ENCODE results near the gene RUVBL2.
"Not testable (repeated sequence)": the region's sequence is repeated elsewhere in the genome, so short reads cannot be mapped to it uniquely, and the experiment has no call there.

Gene RUVBL2

GRCh38 chr19:49036815-49037214 lies 43.1 kb downstream of the RUVBL2 start, which contains the start of gene CGB1:
CGB1 (minus strand) TSS chr19:49036895; CDS start chr19:49036711, 184 bp downstream.
- H3K9me3 ChIP-seq (ENCODE audit: control insufficient read depth in 2 of 2, low read length in 2 of 2); H3K27me3 ChIP-seq (ENCODE audit: control insufficient read depth in 1 of 2, insufficient read depth in 2 of 2, low read length in 2 of 2); H3K4me3 ChIP-seq (ENCODE audit: low read length in 2 of 2); H3K36me3 ChIP-seq (ENCODE audit: control insufficient read depth in 2 of 2, insufficient read depth in 2 of 2, low read length in 2 of 2); H3K27ac ChIP-seq (ENCODE audit: low read length); H3K9ac ChIP-seq (ENCODE audit: low read length in 2 of 2); H3K4me1 ChIP-seq (ENCODE audit: control insufficient read depth, insufficient read depth, low read length): not testable (repeated sequence)

- not testable (repeated sequence) for H3K9ac ChIP-seq (ENCODE audit: low read length in 2 of 2); H3K9me3 ChIP-seq (ENCODE audit: control insufficient read depth in 2 of 2, low read length in 2 of 2); H3K36me3 ChIP-seq (ENCODE audit: control insufficient read depth in 2 of 2, insufficient read depth in 2 of 2, low read length in 2 of 2); H3K4me1 ChIP-seq (ENCODE audit: control insufficient read depth, insufficient read depth, low read length); H3K27me3 ChIP-seq (ENCODE audit: control insufficient read depth in 1 of 2, insufficient read depth in 2 of 2, low read length in 2 of 2); H3K4me3 ChIP-seq (ENCODE audit: low read length in 2 of 2); H3K27ac ChIP-seq (ENCODE audit: low read length)
These were observed 44.4 kb downstream of the RUVBL2 start for GRCh38 chr19:49038111-49038510.

- not testable (repeated sequence) for H3K36me3 ChIP-seq (ENCODE audit: control insufficient read depth in 2 of 2, insufficient read depth in 2 of 2, low read length in 2 of 2); H3K9ac ChIP-seq (ENCODE audit: low read length in 2 of 2); H3K4me1 ChIP-seq (ENCODE audit: control insufficient read depth, insufficient read depth, low read length); H3K4me3 ChIP-seq (ENCODE audit: low read length in 2 of 2); H3K9me3 ChIP-seq (ENCODE audit: control insufficient read depth in 2 of 2, low read length in 2 of 2); H3K27ac ChIP-seq (ENCODE audit: low read length); H3K27me3 ChIP-seq (ENCODE audit: control insufficient read depth in 1 of 2, insufficient read depth in 2 of 2, low read length in 2 of 2)
These were observed 45.0 kb downstream of the RUVBL2 start for GRCh38 chr19:49038557-49039276.

GRCh38 chr19:49039736-49040135 lies 46.0 kb downstream of the RUVBL2 start:
- not testable (repeated sequence) for H3K4me3 ChIP-seq (ENCODE audit: low read length in 2 of 2); H3K36me3 ChIP-seq (ENCODE audit: control insufficient read depth in 2 of 2, insufficient read depth in 2 of 2, low read length in 2 of 2); H3K27ac ChIP-seq (ENCODE audit: low read length); H3K4me1 ChIP-seq (ENCODE audit: control insufficient read depth, insufficient read depth, low read length); H3K9ac ChIP-seq (ENCODE audit: low read length in 2 of 2); H3K9me3 ChIP-seq (ENCODE audit: control insufficient read depth in 2 of 2, low read length in 2 of 2); H3K27me3 ChIP-seq (ENCODE audit: control insufficient read depth in 1 of 2, insufficient read depth in 2 of 2, low read length in 2 of 2)

GRCh38 chr19:49042177-49042576 lies 48.5 kb downstream of the RUVBL2 start:
- no peak overlapping the region for H3K4me3 ChIP-seq (ENCODE audit: low read length in 2 of 2)
- H3K36me3 ChIP-seq (ENCODE audit: control insufficient read depth in 2 of 2, insufficient read depth in 2 of 2, low read length in 2 of 2), result no peaks in the 10 kb centered on the region
- H3K27me3 ChIP-seq (ENCODE audit: control insufficient read depth in 1 of 2, insufficient read depth in 2 of 2, low read length in 2 of 2), result no peaks in the 10 kb centered on the region
- no peaks in the 10 kb centered on the region for H3K4me1 ChIP-seq (ENCODE audit: control insufficient read depth, insufficient read depth, low read length)
- no peak overlapping the region for H3K9ac ChIP-seq (ENCODE audit: low read length in 2 of 2)
- H3K9me3 ChIP-seq (ENCODE audit: control insufficient read depth in 2 of 2, low read length in 2 of 2), result no peaks in the 10 kb centered on the region
- H3K27ac ChIP-seq (ENCODE audit: low read length), result no peak overlapping the region

- H3K27me3 ChIP-seq (ENCODE audit: control insufficient read depth in 1 of 2, insufficient read depth in 2 of 2, low read length in 2 of 2); H3K36me3 ChIP-seq (ENCODE audit: control insufficient read depth in 2 of 2, insufficient read depth in 2 of 2, low read length in 2 of 2); H3K4me3 ChIP-seq (ENCODE audit: low read length in 2 of 2); H3K9me3 ChIP-seq (ENCODE audit: control insufficient read depth in 2 of 2, low read length in 2 of 2); H3K4me1 ChIP-seq (ENCODE audit: control insufficient read depth, insufficient read depth, low read length); H3K27ac ChIP-seq (ENCODE audit: low read length); H3K9ac ChIP-seq (ENCODE audit: low read length in 2 of 2): not testable (repeated sequence)
These were observed 49.0 kb downstream of the RUVBL2 start for GRCh38 chr19:49042666-49043065.

- not testable (repeated sequence) for H3K4me1 ChIP-seq (ENCODE audit: control insufficient read depth, insufficient read depth, low read length); H3K36me3 ChIP-seq (ENCODE audit: control insufficient read depth in 2 of 2, insufficient read depth in 2 of 2, low read length in 2 of 2); H3K9me3 ChIP-seq (ENCODE audit: control insufficient read depth in 2 of 2, low read length in 2 of 2); H3K27me3 ChIP-seq (ENCODE audit: control insufficient read depth in 1 of 2, insufficient read depth in 2 of 2, low read length in 2 of 2); H3K4me3 ChIP-seq (ENCODE audit: low read length in 2 of 2); H3K27ac ChIP-seq (ENCODE audit: low read length); H3K9ac ChIP-seq (ENCODE audit: low read length in 2 of 2)
These were observed 49.9 kb downstream of the RUVBL2 start, which contains the start of gene CGB5 for GRCh38 chr19:49043548-49043947. CGB5 (plus strand) TSS chr19:49043848; CDS start chr19:49044210, 362 bp downstream.

GRCh38 chr19:49049011-49049410 lies 55.3 kb downstream of the RUVBL2 start, which contains the start of gene CGB8:
CGB8 (minus strand) TSS chr19:49049111; CDS start chr19:49048739, 372 bp downstream.
- H3K4me1 ChIP-seq (ENCODE audit: control insufficient read depth, insufficient read depth, low read length); H3K4me3 ChIP-seq (ENCODE audit: low read length in 2 of 2); H3K36me3 ChIP-seq (ENCODE audit: control insufficient read depth in 2 of 2, insufficient read depth in 2 of 2, low read length in 2 of 2); H3K9me3 ChIP-seq (ENCODE audit: control insufficient read depth in 2 of 2, low read length in 2 of 2); H3K27me3 ChIP-seq (ENCODE audit: control insufficient read depth in 1 of 2, insufficient read depth in 2 of 2, low read length in 2 of 2); H3K27ac ChIP-seq (ENCODE audit: low read length); H3K9ac ChIP-seq (ENCODE audit: low read length in 2 of 2): not testable (repeated sequence)

- not testable (repeated sequence) for H3K4me3 ChIP-seq (ENCODE audit: low read length in 2 of 2); H3K4me1 ChIP-seq (ENCODE audit: control insufficient read depth, insufficient read depth, low read length); H3K9me3 ChIP-seq (ENCODE audit: control insufficient read depth in 2 of 2, low read length in 2 of 2); H3K27ac ChIP-seq (ENCODE audit: low read length); H3K27me3 ChIP-seq (ENCODE audit: control insufficient read depth in 1 of 2, insufficient read depth in 2 of 2, low read length in 2 of 2); H3K9ac ChIP-seq (ENCODE audit: low read length in 2 of 2); H3K36me3 ChIP-seq (ENCODE audit: control insufficient read depth in 2 of 2, insufficient read depth in 2 of 2, low read length in 2 of 2)
These were observed 56.1 kb downstream of the RUVBL2 start for GRCh38 chr19:49049834-49050233.

GRCh38 chr19:49050376-49051033 lies 56.8 kb downstream of the RUVBL2 start:
- not testable (repeated sequence) for H3K36me3 ChIP-seq (ENCODE audit: control insufficient read depth in 2 of 2, insufficient read depth in 2 of 2, low read length in 2 of 2); H3K4me1 ChIP-seq (ENCODE audit: control insufficient read depth, insufficient read depth, low read length); H3K9me3 ChIP-seq (ENCODE audit: control insufficient read depth in 2 of 2, low read length in 2 of 2); H3K27ac ChIP-seq (ENCODE audit: low read length); H3K27me3 ChIP-seq (ENCODE audit: control insufficient read depth in 1 of 2, insufficient read depth in 2 of 2, low read length in 2 of 2); H3K4me3 ChIP-seq (ENCODE audit: low read length in 2 of 2); H3K9ac ChIP-seq (ENCODE audit: low read length in 2 of 2)

All from stomach smooth muscle (tissue), 2 donors.